ENCODE data around the gene MAP7D2.

The MAP7D2 gene

GRCh38 chrX:20038966-20039365 is 77.7 kb downstream of the MAP7D2 start:
- no peak for DNase-seq (ENCODE audit: low read depth)

DNA sequence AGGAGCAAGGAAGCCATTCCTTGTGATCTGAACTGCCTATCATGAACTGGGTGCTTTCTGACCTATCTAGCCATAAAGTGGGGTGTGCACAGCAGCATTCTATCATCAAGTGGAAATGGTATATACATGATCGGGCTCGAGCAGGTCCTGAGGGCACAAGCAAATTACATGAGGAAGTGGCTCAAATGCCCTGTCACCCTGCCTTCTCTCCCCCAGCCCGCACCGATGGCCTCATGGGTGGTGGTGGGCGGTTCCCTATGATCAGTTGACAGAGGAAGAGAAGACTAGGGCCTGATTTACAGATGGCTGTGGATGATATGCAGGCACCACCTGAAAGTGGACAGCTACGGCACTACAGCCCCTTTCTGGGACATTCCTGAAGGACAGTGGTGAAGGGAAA is 79.5 kb downstream of the MAP7D2 start:
- no peak for DNase-seq (ENCODE audit: low read depth)

- DNase-seq (ENCODE audit: low read depth) = no peak
Measured at GRCh38 chrX:20032201-20032600, 84.5 kb downstream of the MAP7D2 start.

DNA sequence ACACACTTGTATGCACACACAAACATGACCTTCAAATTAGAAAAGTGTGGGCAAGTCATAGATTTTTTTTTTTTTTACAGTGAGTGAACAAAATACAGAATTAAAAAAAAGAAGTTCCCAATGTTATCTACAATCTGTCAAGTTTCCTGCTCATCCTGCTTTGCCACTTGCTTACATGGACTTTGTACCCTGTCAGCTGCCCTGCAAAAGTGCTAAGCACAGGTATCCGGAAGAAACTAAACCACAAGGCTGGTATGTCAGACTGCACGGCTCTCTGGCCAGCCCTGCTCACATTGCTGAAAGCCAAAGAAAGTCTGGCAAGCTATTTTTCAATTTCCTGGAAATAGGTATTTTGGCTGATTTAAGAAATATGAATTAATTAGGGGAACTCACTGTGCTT is 87.0 kb downstream of the MAP7D2 start:
- DNase-seq (ENCODE audit: low read depth) = no peak

DNA sequence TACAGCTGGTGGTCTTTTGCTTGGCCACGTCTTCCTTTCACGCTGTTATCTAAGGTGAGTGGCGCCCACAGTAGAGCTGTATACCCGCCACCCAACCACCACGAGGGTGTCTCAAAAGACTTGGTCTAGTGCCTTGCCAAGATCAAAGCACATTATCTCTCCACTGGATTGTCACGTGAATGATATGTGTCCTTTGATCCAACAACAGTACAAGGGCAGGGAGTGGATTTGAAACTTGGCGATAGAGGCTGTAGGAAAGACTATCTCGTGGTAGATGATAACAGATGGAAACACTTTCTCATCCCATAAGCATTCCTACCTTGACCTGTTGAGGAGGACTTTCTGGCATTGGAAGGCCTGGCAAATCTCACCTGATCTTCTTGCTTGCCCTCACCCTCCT is 88.1 kb downstream of the MAP7D2 start:
- no peak for DNase-seq (ENCODE audit: low read depth)

- DNase-seq (ENCODE audit: low read depth) = peak; percentile 37
Measured at GRCh38 chrX:20026278-20026677, 90.4 kb downstream of the MAP7D2 start.

DNA sequence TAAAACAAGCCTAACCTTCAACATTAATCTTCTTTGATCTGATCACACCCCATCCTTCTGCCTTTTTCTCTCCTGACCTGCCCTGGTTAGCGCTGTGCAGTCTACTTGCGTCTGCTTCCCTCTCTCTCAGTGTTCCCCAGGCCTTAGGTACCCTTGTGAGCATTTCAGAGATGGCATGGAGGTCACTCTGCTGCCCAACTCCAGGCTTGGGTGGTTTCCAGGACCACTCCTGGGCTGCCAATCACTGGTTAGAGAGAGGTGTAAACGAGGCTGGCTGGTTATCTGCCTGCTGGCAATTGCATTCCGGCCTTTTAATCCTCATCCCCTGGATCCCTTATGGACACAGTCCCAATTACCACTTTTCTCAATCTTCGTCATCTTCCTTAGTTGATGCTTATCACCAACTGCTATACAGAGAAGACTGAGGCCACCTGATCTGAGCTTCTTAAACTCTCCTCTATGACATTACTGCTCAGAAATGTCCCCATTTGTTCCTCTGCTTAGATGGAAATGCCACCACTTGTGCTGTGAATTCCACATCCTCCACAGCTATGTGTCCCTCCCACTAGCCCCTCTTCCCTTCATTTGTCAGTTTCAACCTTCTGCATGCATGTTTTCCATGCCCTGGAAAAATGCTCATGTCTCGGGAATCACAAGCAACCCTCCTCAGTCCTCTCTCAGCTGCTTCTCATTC is 96.9 kb downstream of the MAP7D2 start:
- no peak for DNase-seq (ENCODE audit: low read depth)

GRCh38 chrX:20016616-20016945 is 100.1 kb downstream of the MAP7D2 start:
- DNase-seq (ENCODE audit: low read depth) = no peak

DNA sequence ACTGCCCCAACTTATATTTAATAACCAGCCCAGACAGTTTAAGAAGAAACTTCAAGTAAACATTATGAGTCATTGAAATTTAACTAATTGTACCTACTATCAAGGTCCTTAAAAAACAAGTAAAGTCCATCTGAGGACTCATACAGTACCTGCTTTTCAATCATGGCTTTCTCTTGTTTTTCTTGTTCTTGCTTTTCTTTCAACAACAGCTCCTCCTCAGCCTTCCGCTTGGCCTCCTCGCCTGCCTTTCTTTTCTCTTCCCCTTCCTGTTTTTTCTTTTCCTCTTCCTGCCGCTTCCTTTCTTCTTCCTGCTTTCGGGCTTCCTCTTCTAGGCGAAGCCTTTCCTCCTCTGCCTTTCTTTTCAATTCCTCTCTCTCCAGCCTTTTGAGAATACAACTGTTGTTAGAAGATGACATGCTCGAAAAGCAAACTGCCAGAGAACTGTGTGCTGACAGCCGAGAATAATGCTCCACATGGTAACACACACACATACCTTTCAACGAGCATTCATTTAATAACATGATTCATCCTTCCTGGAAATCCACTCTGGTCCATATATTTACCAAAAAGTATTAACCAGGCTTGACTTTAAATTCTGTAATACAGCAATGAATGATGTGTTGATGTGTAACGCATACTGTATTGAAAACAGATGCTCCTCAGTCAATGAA is 100.6 kb downstream of the MAP7D2 start:
- peak; percentile 0 for DNase-seq (ENCODE audit: low read depth)

GRCh38 chrX:20015422-20015821 is 101.3 kb downstream of the MAP7D2 start:
- DNase-seq (ENCODE audit: low read depth) = no peak

DNA sequence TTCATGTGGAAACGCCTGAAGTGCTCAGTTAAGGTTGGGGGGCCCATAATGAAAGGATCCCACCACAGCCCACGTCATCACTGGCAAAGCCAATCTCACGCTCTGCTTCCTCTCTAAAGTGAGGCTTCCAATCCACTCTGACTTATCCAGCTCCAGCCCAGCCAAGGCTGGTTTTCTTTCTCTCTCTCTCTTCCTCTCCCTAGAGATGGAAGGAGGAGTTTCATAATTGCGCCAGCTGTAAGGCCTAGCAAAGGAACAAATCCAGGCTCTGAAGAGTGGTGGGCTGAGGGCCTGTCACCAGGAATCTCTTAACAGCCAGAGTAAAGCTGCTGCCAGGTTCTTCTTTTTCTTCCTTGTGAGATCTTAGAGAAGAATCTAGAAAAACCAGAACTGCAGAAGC is 105.1 kb downstream of the MAP7D2 start:
- DNase-seq (ENCODE audit: low read depth) = no peak

- DNase-seq (ENCODE audit: low read depth) = no peak
Measured at GRCh38 chrX:20007962-20008622, 108.6 kb downstream of the MAP7D2 start.

DNA sequence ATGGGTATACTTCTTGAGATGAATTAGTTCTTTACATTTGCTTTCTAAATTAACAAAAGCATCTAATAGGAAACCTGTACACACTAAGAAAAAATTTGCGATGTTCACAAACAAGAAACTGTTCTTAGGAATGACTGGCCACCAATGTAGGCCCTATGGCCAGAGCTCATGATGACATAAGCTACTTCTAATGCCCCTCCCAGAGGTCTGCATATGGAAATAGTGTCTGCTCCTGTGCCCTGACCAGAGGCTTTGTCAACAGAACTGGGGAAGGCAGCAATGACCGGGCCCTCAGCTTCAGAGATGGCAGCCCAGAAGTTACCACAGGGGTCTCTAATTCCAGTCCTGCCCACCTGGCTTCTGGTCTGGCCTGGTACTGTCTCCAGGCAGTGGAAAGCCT is 110.8 kb downstream of the MAP7D2 start:
- DNase-seq (ENCODE audit: low read depth) = no peak

- DNase-seq (ENCODE audit: low read depth) = no peak
Measured at GRCh38 chrX:20001588-20001987, 115.1 kb downstream of the MAP7D2 start.

- DNase-seq (ENCODE audit: low read depth) = no peak
Measured at GRCh38 chrX:19991350-19991718, 125.4 kb downstream of the MAP7D2 start.

GRCh38 chrX:19990556-19991349 is 126.0 kb downstream of the MAP7D2 start, which contains the start of gene BCLAF3:
Gene BCLAF3 (minus strand): TSS chrX:19991061. CDS start chrX:19970264, 20,797 bp downstream.
- peak; percentile 38 for DNase-seq (ENCODE audit: low read depth)

DNA sequence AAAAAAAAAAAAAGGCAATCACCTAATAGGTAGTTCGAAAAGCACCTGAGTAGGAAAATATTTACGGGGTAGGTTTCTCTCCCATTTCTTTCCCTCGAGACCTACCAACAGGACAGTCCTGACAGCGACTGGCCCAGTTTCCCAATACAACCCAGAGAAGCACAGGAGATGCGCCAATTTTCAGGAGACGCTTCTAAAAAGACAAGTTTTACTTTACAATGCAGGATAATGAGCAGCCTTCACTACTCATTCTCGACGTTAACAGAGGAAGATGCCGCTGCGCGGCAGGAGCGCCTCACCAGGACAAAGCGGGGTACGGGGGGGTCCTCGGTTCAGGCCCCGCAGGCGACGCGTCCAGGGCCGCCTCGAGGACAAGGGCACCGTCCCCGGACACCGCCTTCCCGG is 126.6 kb downstream of the MAP7D2 start:
- DNase-seq (ENCODE audit: low read depth) = no peak

DNA sequence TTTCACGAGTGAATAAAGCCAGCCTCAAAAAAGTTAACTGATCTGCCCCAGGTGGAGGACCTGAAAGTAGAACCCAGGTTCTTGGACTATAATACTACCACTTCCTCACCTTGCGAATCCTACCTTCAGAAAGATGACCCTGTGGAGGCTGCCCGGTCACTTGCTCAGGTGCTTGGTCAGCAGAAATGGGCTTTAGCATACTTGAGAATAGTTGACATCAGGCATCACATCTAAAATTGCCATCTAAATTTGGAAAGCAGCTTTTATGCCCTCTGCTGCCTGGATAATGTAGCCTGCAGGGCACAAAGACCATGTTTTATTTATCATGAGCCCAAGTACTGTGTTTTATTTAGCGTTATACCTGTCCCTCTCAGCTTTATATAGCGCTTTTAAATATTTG is 128.9 kb downstream of the MAP7D2 start:
- no peak for DNase-seq (ENCODE audit: low read depth)

DNA sequence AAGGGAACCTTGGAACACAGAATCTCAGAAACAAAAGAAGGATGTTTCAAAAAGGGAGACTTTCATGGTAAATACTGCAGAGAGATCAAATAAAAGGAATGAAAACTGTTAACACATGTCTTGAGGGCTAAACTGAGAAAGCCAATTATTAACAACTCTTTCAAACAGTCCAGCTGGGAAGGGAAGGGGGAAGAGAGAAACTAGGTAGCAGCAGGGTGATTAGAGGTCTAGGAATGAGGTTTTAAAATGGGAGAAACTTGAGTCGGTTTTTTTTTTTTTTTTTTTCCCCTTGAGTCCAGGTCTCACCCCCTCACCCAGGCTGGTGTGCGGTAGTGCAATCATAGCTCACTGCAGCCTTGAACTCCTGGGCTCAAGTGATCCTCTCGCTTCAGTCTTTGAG is 130.2 kb downstream of the MAP7D2 start:
- DNase-seq (ENCODE audit: low read depth) = no peak

GRCh38 chrX:19981947-19982346 is 134.8 kb downstream of the MAP7D2 start:
- DNase-seq (ENCODE audit: low read depth) = no peak

- DNase-seq (ENCODE audit: low read depth) = no peak
Measured at GRCh38 chrX:19975845-19976244, 140.9 kb downstream of the MAP7D2 start.

DNA sequence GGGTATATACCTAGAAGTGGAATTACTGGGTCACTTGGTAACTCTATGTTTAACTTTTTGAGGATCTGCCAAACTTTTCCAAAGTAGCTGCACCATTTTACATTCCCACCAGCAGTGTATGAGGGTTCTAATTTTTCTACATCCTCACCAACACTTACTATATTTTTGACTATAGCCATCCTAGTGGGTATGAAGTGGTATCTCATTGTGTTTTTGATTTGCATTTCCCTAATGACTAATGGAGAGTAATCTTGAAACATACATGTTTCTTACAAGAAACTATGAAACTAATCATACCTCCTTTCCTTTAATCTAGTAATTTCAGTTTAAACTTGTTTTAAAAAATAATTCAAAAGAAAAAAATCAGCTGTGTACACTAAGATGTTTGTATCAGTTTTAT is 143.7 kb downstream of the MAP7D2 start:
- no peak for DNase-seq (ENCODE audit: low read depth)

- no peak for DNase-seq (ENCODE audit: low read depth)
Measured at GRCh38 chrX:19968276-19968675, 148.4 kb downstream of the MAP7D2 start.

Data from HS-5 (cell line).